HCT116 (cell line): ENCODE measurements around the gene SMARCA4. TPM values are rescaled to one million over a fixed set of nuclear protein-coding genes. Genes with fewer than 3 reads are reported as not detected.

Experiments
- ATAC-seq: fragments of 200-7000 bp; cut with Tn5 transposase; 2 replicates; pipeline ENCODE4 v1.9.1; 2020; ENCODE audit warnings: mild to moderate bottlenecking, moderate library complexity
- BruUV-seq: library from RNA; stranded (reverse); fragments of 400-500 nt; replicated peaks from 2 replicates; lab custom pipeline; 2021; lab: Mats Ljungman, UMichigan
- CTCF ChIA-PET: fragments of 300-600 bp; sonication (Branson Sonifier 250); formaldehyde crosslinking; loops from one replicate; lab custom pipeline; 2021; ENCODE audit warnings: antibody characterized with exemption; lab: Charles Lee
- POLR2A ChIA-PET: fragments of 300-600, 350-600 bp; sonication (Branson Sonifier 250); formaldehyde crosslinking; loops from one replicate; lab custom pipeline; 2021; ENCODE audit warnings: antibody characterized with exemption; lab: Charles Lee
- RAD21 ChIA-PET, 2 experiments: fragments of 300-600 bp; sonication (Branson Sonifier 250); formaldehyde crosslinking; loops; one replicate each; lab custom pipeline; 2023; ENCODE audit warnings: low total read pairs in 2 of 2; ENCODE audit not compliant: uncharacterized antibody in 2 of 2, unreplicated experiment in 2 of 2, low non-redundant PET in 1 of 2; lab: Charles Lee
- DNase-seq: peaks from one replicate; pipeline ENCODE4 v3.0.0-alpha.2; 2010; ENCODE audit warnings: low read depth, low spot score
- H2AFZ ChIP-seq: fragments of 200-600 bp; shearing (Covaris generic), sonication (generic); 2 replicates; pipeline ENCODE4 v1.6.1; 2017; ENCODE audit warnings: low read depth, mixed run types, mixed read lengths, antibody characterized with exemption, low read length; ENCODE audit not compliant: poor library complexity, severe bottlenecking
- H3K27ac ChIP-seq: 2 replicates; pipeline ENCODE4 v1.5.1; 2012; ENCODE audit warnings: low read depth, low read length
- H3K27me3 ChIP-seq: fragments of 200-600 bp; sonication (generic); 2 replicates; pipeline ENCODE4 v1.6.1; 2016; ENCODE audit warnings: mixed run types, low read length, mixed read lengths; ENCODE audit not compliant: insufficient read depth
- H3K36me3 ChIP-seq, 2 experiments: fragments of 200-500 bp in 1 of 2; fragments of 200-600 bp in 1 of 2; sonication (Bioruptor generic) in 1 of 2; sonication (generic) in 1 of 2; 2 replicates each; pipeline versions ENCODE4 v1.5.1 to v1.6.1; 2014 to 2016; ENCODE audit warnings: low read length in 2 of 2, inconsistent platforms in 1 of 2, mixed read lengths in 1 of 2, mixed run types in 1 of 2; ENCODE audit not compliant: insufficient read depth in 2 of 2, control insufficient read depth in 1 of 2
- H3K4me1 ChIP-seq, 2 experiments: fragments of 200-600 bp in 1 of 2; sonication (generic) in 1 of 2; 2 replicates each; pipeline versions ENCODE4 v1.5.1 to v1.6.1; 2012 to 2017; ENCODE audit warnings: low read length in 2 of 2, inconsistent platforms in 1 of 2, mild to moderate bottlenecking in 1 of 2, mixed read lengths in 1 of 2, mixed run types in 1 of 2, moderate library complexity in 1 of 2; ENCODE audit not compliant: insufficient read depth in 2 of 2, control insufficient read depth in 1 of 2
- H3K4me2 ChIP-seq: fragments of 200-600 bp; sonication (generic); 2 replicates; pipeline ENCODE4 v1.6.1; 2017; ENCODE audit warnings: mixed run types, low read length, mixed read lengths
- H3K4me3 ChIP-seq, 2 experiments: fragments of 200-600 bp in 1 of 2; sonication (generic) in 1 of 2; replicated peaks in 1 of 2; 2 replicates each; pipeline ENCODE4 v1.5.1; 2011 to 2016; ENCODE audit warnings: low read length in 2 of 2, control low read depth in 1 of 2, low read depth in 1 of 2, mild to moderate bottlenecking in 1 of 2, mixed read lengths in 1 of 2, mixed run types in 1 of 2
- H3K79me2 ChIP-seq: fragments of 200-600 bp; sonication (generic); 2 replicates; pipeline ENCODE4 v1.6.1; 2017; ENCODE audit warnings: mild to moderate bottlenecking, mixed run types, low read length, moderate library complexity, mixed read lengths; ENCODE audit not compliant: insufficient read depth
- H3K9ac ChIP-seq: fragments of 200-600 bp; sonication (generic); 2 replicates; pipeline ENCODE4 v1.6.1; 2016; ENCODE audit warnings: low read length, mixed read lengths
- H3K9me2 ChIP-seq: fragments of 200-600 bp; sonication (generic), shearing (Covaris generic); 2 replicates; pipeline ENCODE4 v1.6.1; 2017; ENCODE audit warnings: mixed run types, mild to moderate bottlenecking, moderate library complexity; ENCODE audit not compliant: insufficient read depth
- H3K9me3 ChIP-seq, 2 experiments: fragments of 200-500 bp in 1 of 2; fragments of 200-600 bp in 1 of 2; sonication (Bioruptor generic) in 1 of 2; sonication (generic) in 1 of 2; 2 replicates each; pipeline ENCODE4 v1.6.1; 2014 to 2017; ENCODE audit warnings: low read length in 2 of 2, mixed read lengths in 2 of 2, inconsistent platforms in 1 of 2, low read depth in 1 of 2, mild to moderate bottlenecking in 1 of 2, mixed run types in 1 of 2, moderate library complexity in 1 of 2; ENCODE audit not compliant: control insufficient read depth in 1 of 2, insufficient read depth in 1 of 2
- H4K20me1 ChIP-seq: fragments of 200-600 bp; sonication (generic), shearing (Covaris generic); 2 replicates; pipeline ENCODE4 v1.6.1; 2017; ENCODE audit warnings: mixed run types, mild to moderate bottlenecking, moderate library complexity; ENCODE audit not compliant: insufficient read depth
- CBX3 ChIP-seq: IDR thresholded peaks from 2 replicates; pipeline ENCODE4 v1.6.1; 2012; ENCODE audit warnings: low read depth
- CEBPB ChIP-seq: IDR thresholded peaks from 2 replicates; pipeline ENCODE4 v1.6.1; 2012; ENCODE audit warnings: low read depth
- EGR1 ChIP-seq: IDR thresholded peaks from 2 replicates; pipeline ENCODE4 v1.6.1; 2012; ENCODE audit warnings: low read depth
- EZH2 ChIP-seq: fragments of 200-600 bp; sonication (generic); IDR thresholded peaks from 2 replicates; pipeline ENCODE4 v1.6.1; 2017; ENCODE audit warnings: antibody characterized with exemption, mixed run types
- EZH2phosphoT487 ChIP-seq: fragments of 200-600 bp; IDR thresholded peaks from 2 replicates; pipeline ENCODE4 v1.6.1; 2018; ENCODE audit warnings: antibody characterized with exemption, borderline replicate concordance
- FOSL1 ChIP-seq: IDR thresholded peaks from 2 replicates; pipeline ENCODE4 v1.6.1; 2012; ENCODE audit warnings: low read depth
- JUND ChIP-seq: IDR thresholded peaks from 2 replicates; pipeline ENCODE4 v1.6.1; 2012
- POLR2A ChIP-seq: IDR thresholded peaks from 2 replicates; pipeline ENCODE4 v1.7.0; 2011; ENCODE audit warnings: borderline replicate concordance; ENCODE audit not compliant: insufficient read depth, insufficient read length; ENCODE audit errors: extremely low read depth
- POLR2AphosphoS5 ChIP-seq: IDR thresholded peaks from 2 replicates; pipeline ENCODE4 v1.6.1; 2011; ENCODE audit warnings: mild to moderate bottlenecking, low read depth, low read length, moderate library complexity
- SP1 ChIP-seq: IDR thresholded peaks from 2 replicates; pipeline ENCODE4 v1.6.1; 2012; ENCODE audit warnings: low read depth
- SRF ChIP-seq: IDR thresholded peaks from 2 replicates; pipeline ENCODE4 v1.6.1; 2012; ENCODE audit warnings: low read depth
- TCF7L2 ChIP-seq: IDR thresholded peaks from 2 replicates; pipeline ENCODE4 v1.7.0; 2011; ENCODE audit warnings: borderline replicate concordance, inconsistent platforms; ENCODE audit not compliant: insufficient read depth, insufficient read length; ENCODE audit errors: extremely low read depth
- YY1 ChIP-seq: IDR thresholded peaks from 2 replicates; pipeline ENCODE4 v1.6.1; 2011; ENCODE audit warnings: low read length, low read depth, moderate library complexity, mild to moderate bottlenecking; ENCODE audit not compliant: insufficient replicate concordance; ENCODE audit errors: extremely low read depth
- ZFX ChIP-seq: fragments of 450-650 bp; IDR thresholded peaks from 2 replicates; pipeline ENCODE4 v1.6.1; 2017
- ZNF274 ChIP-seq: fragments of 200-500 bp; sonication (Bioruptor generic); IDR thresholded peaks from 2 replicates; pipeline ENCODE4 v1.6.1; 2014; ENCODE audit warnings: mild to moderate bottlenecking, low read depth, low read length, inconsistent platforms
- intact Hi-C: fragments of 100-400 bp; cut with micrococcal nuclease; formaldehyde crosslinking; loops from 2 replicates; pipeline ENCODE4 v1.10.0; 2022
- total RNA-seq: library from RNA; stranded (reverse); gene quantifications from one replicate; pipeline ENCODE4 v1.2.1, GENCODE V29; 2021; ENCODE audit not compliant: unreplicated experiment
- TF ChIP-seq, protein P1 (sequence below), 3 experiments: fragments of 200-600 bp in 1 of 3; sonication (generic) in 1 of 3; IDR thresholded peaks in 2 of 3; conservative IDR thresholded peaks in 1 of 3; 2 replicates each; pipeline ENCODE4 v1.5.1; 2012 to 2017; ENCODE audit warnings: low read depth in 2 of 3, low read length in 2 of 3, antibody characterized with exemption in 1 of 3, borderline replicate concordance in 1 of 3, control low read depth in 1 of 3, mild to moderate bottlenecking in 1 of 3, mixed read lengths in 1 of 3, mixed run types in 1 of 3, moderate library complexity in 1 of 3; ENCODE audit not compliant: insufficient read depth in 1 of 3
- TF ChIP-seq, protein P2 (sequence below): IDR thresholded peaks from 2 replicates; pipeline ENCODE4 v1.6.1; 2012
- TF ChIP-seq, protein P3 (sequence below): IDR thresholded peaks from 2 replicates; pipeline ENCODE4 v1.6.1; 2012
- TF ChIP-seq, protein P4 (sequence below): IDR thresholded peaks from 2 replicates; pipeline ENCODE4 v1.6.1; 2011; ENCODE audit warnings: mild to moderate bottlenecking, low read length, moderate library complexity; ENCODE audit not compliant: insufficient replicate concordance; ENCODE audit errors: extremely low read depth

The SMARCA4 gene
- total RNA-seq, 1 experiment from 2014 or later = 116 TPM

DNA sequence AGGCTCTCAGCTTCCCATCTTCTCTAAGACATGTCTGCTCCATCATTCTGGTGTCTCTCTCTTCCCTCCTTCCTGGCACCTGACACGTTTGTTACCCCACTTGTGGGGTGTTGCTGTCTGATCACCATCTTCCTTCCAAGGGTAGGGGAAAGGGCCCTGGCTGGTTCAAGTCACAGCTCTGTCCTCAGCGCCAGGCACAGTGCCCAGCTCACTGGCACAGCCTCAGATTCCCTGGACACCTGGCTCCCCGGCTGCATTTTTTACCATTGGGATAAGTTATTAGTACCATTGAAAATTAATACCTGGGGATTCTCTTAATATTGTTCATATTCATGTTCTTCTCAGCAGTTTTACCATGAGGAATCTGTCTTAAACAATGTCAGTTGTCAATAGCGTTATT, 77.7 kb downstream of the SMARCA4 start:
- Histone ChIP-seq H3K27ac (no peak overlapping the region), H3K9me3 (no peaks in the 10 kb centered on the region), H3K4me3 (no peak overlapping the region), H3K9me2 (no peaks in the 10 kb centered on the region), H2AFZ (no peak overlapping the region), H3K9ac (no peak overlapping the region), H3K27me3 (no peaks in the 10 kb centered on the region), H3K79me2 (peaks cover 31% of the 10 kb centered on the region), H3K4me2 (no peak overlapping the region), H4K20me1 (no peaks in the 10 kb centered on the region), H3K36me3 (peaks cover 50 to 61% of the 10 kb centered on the region in 2 experiments), H3K4me1 (peaks cover 0 to 8% of the 10 kb centered on the region in 2 experiments; a peak in 1 of 4 replicates)
- intact Hi-C loops = loop anchor here (5.0 kb wide), 1 partner anchor 101 kb away; no protein-coding TSS in a partner anchor
- ChIA-PET RAD21 (no interaction called here), CTCF (no interaction called here), POLR2A (no interaction called here)
- DNase-seq = no peak
- TF ChIP-seq, protein P1, sequence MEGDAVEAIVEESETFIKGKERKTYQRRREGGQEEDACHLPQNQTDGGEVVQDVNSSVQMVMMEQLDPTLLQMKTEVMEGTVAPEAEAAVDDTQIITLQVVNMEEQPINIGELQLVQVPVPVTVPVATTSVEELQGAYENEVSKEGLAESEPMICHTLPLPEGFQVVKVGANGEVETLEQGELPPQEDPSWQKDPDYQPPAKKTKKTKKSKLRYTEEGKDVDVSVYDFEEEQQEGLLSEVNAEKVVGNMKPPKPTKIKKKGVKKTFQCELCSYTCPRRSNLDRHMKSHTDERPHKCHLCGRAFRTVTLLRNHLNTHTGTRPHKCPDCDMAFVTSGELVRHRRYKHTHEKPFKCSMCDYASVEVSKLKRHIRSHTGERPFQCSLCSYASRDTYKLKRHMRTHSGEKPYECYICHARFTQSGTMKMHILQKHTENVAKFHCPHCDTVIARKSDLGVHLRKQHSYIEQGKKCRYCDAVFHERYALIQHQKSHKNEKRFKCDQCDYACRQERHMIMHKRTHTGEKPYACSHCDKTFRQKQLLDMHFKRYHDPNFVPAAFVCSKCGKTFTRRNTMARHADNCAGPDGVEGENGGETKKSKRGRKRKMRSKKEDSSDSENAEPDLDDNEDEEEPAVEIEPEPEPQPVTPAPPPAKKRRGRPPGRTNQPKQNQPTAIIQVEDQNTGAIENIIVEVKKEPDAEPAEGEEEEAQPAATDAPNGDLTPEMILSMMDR (IDR thresholded peaks at IDR 0.05 in 2 of 3, conservative IDR thresholded peaks at IDR 0.05 in 1 of 3; ENCODE audit: borderline replicate concordance in 1 of 3, insufficient read depth in 1 of 3, low read depth in 2 of 3, low read length in 2 of 3) = no peak
- no peak for TF ChIP-seq YY1
- no peak for TF ChIP-seq ZFX
- TF ChIP-seq, protein P2, sequence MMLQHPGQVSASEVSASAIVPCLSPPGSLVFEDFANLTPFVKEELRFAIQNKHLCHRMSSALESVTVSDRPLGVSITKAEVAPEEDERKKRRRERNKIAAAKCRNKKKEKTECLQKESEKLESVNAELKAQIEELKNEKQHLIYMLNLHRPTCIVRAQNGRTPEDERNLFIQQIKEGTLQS = no peak
- TF ChIP-seq TCF7L2 = no peak
- TF ChIP-seq FOSL1 = no peak
- no peak for TF ChIP-seq SRF
- no peak for TF ChIP-seq EZH2phosphoT487
- no peak for TF ChIP-seq SP1
- no peak for TF ChIP-seq EGR1
- no peak for TF ChIP-seq POLR2AphosphoS5
- TF ChIP-seq CBX3 = no peak
- TF ChIP-seq JUND = no peak
- TF ChIP-seq ZNF274 = no peak
- TF ChIP-seq, protein P3, sequence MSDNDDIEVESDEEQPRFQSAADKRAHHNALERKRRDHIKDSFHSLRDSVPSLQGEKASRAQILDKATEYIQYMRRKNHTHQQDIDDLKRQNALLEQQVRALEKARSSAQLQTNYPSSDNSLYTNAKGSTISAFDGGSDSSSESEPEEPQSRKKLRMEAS = no peak
- TF ChIP-seq, protein P4, sequence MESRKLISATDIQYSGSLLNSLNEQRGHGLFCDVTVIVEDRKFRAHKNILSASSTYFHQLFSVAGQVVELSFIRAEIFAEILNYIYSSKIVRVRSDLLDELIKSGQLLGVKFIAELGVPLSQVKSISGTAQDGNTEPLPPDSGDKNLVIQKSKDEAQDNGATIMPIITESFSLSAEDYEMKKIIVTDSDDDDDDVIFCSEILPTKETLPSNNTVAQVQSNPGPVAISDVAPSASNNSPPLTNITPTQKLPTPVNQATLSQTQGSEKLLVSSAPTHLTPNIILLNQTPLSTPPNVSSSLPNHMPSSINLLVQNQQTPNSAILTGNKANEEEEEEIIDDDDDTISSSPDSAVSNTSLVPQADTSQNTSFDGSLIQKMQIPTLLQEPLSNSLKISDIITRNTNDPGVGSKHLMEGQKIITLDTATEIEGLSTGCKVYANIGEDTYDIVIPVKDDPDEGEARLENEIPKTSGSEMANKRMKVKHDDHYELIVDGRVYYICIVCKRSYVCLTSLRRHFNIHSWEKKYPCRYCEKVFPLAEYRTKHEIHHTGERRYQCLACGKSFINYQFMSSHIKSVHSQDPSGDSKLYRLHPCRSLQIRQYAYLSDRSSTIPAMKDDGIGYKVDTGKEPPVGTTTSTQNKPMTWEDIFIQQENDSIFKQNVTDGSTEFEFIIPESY = no peak
- no peak for TF ChIP-seq EZH2
- no peak for TF ChIP-seq CEBPB
- TF ChIP-seq POLR2A = no peak
- no TSS peak for BruUV-seq
- ATAC-seq = no peak
